GM18517 (cell line): ENCODE results near the gene FERD3L.

ENCODE experiments used
- ATAC-seq: cut with Tn5 transposase; IDR thresholded peaks from one replicate; pipeline ENCODE4 v1.9.1; 2021; ENCODE audit warnings: mild to moderate bottlenecking, moderate library complexity; ENCODE audit not compliant: unreplicated experiment

FERD3L gene

GRCh38 chr7:19101472-19101871, 43.7 kb downstream of the FERD3L start:
- no peak for ATAC-seq

GRCh38 chr7:19099924-19100323, 45.3 kb downstream of the FERD3L start:
- ATAC-seq = no peak

- no peak for ATAC-seq
Observed at GRCh38 chr7:19099194-19099593, 46.0 kb downstream of the FERD3L start.

- no peak for ATAC-seq
Observed at GRCh38 chr7:19098510-19098909, 46.7 kb downstream of the FERD3L start.

GRCh38 chr7:19097165-19098055, 47.8 kb downstream of the FERD3L start:
- no peak for ATAC-seq

- ATAC-seq = no peak
Observed at GRCh38 chr7:19095353-19095860, 49.8 kb downstream of the FERD3L start.
